Measurements from ENCODE around the gene KCTD11. TPM values are rescaled to one million over a fixed set of nuclear protein-coding genes. Genes with fewer than 3 reads are reported as not detected.
"Not testable (repeated sequence)": the region's sequence is repeated elsewhere in the genome, so short reads cannot be mapped to it uniquely, and the experiment has no call there.

The KCTD11 gene
- total and polyA plus RNA-seq, 2 experiments from 2014 or later = 16.2 to 27.2 TPM

GRCh38 chr17:7334938-7335538 is 16.9 kb upstream of the KCTD11 start:
- Histone ChIP-seq H3K79me2 (ENCODE audit: insufficient read depth) (no peaks in the 10 kb centered on the region), H3K9me2 (ENCODE audit: insufficient read depth) (no peaks in the 10 kb centered on the region), H3K4me2 (ENCODE audit: unreplicated experiment) (no peak overlapping the region), H4K20me1 (ENCODE audit: insufficient read depth) (no peaks in the 10 kb centered on the region), H3K4me3 (no peak overlapping the region), H2AFZ (no peak overlapping the region), H3F3A (ENCODE audit: insufficient read depth) (no peaks in the 10 kb centered on the region), H3K27ac (no peak overlapping the region), H3K4me1 (ENCODE audit: insufficient read depth) (no peaks in the 10 kb centered on the region), H3K9me3 (ENCODE audit: low read depth) (no peaks in the 10 kb centered on the region), H3K9ac (no peak overlapping the region), H3K27me3 (replicated peaks; ENCODE audit: insufficient read depth) (no peaks in the 10 kb centered on the region), H3K36me3 (ENCODE audit: low read depth) (no peaks in the 10 kb centered on the region)
- in situ Hi-C loops (cut with MboI) = no loop called here
- WGBS, 2 experiments (ENCODE audit: low coverage in 1 of 2, low lambda C conversion rate in 2 of 2, missing lambda C conversion rate in 2 of 2) = 67 to 75% methylated on average over 3 of the region's 3 CpGs
- TF ChIP-seq EZH2 (IDR thresholded peaks at IDR 0.05; ENCODE audit: insufficient read depth, poor library complexity, severe bottlenecking) (no peak), EZH2phosphoT487 (IDR thresholded peaks at IDR 0.05; ENCODE audit: insufficient read depth, low read depth) (no peak)
- no peak for DNase-seq

DNA sequence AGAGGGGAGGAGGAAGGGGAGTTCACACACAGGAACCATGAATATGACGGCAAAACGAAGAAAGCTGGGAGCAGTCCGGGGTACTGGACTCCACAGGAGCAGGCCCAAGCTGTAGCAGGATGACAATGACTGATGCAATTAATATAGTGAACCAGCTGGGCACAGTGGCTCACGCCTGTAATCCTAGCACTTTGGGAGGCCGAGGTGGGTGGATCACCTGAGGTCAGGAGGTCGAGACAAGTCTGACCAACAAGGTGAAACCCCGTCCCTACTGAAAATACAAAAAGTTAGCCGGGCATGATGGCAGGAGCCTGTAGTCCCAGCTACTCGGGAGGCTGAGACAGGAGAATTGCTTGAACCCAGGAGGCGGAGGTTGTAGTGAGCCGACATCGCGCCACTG is 16.2 kb upstream of the KCTD11 start:
- H3K9me2 ChIP-seq (ENCODE audit: insufficient read depth); H3K4me1 ChIP-seq (ENCODE audit: insufficient read depth); H3K27me3 ChIP-seq (replicated peaks; ENCODE audit: insufficient read depth); H3K9me3 ChIP-seq (ENCODE audit: low read depth); H2AFZ ChIP-seq; H3F3A ChIP-seq (ENCODE audit: insufficient read depth); H3K9ac ChIP-seq; H3K4me3 ChIP-seq; H4K20me1 ChIP-seq (ENCODE audit: insufficient read depth); DNase-seq; H3K4me2 ChIP-seq (ENCODE audit: unreplicated experiment); H3K79me2 ChIP-seq (ENCODE audit: insufficient read depth); in situ Hi-C loops (cut with MboI); H3K27ac ChIP-seq; H3K36me3 ChIP-seq (ENCODE audit: low read depth): not testable (repeated sequence)
- WGBS, 2 experiments (ENCODE audit: low coverage in 1 of 2, low lambda C conversion rate in 2 of 2, missing lambda C conversion rate in 2 of 2) = 74 to 79% methylated on average over 12 to 13 of the region's 13 CpGs

DNA sequence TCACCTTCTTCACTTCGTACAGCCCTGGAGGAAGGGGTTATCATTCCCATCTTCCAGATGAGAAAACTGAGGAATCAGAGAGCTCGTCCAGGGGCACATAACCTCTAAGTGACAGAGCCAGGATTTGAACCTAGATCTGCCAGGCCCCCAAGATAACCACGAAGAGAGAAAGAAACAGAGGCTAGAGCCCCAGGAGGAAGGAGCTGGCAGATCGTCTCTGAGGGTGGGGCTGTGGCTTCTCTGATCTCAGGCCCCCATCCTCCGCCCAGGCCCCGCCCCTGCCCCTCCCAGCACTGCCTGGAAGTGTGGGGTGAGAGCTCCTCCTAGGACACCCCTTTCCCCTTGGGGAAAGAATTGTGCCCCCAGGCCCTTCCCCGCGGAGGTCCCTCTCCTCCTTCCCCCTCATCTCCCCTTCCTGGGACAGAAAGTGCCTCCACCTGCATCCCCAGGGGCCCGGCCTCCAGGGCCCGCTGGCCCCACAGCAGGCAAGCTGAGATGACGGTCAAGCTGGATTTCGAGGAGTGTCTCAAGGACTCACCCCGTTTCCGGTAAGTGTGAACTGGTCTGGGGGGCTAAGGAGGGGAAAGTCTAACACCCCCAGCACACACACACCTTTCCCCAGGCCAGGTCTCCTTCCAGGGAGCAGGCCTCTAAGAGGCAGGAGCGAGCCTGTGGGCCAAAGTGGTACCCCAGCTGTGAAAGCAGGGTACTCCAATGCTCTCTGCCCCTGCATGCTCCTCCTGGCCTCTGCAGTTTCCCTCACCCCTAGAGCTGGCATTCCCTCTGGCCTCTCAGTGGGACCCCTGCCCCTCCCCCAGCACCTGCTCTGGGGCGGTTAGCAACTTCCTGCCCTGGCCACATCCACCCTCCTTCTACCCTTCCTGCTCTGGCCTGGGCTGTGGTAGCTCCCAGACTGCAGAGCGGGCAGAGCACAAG is 15.5 kb upstream of the KCTD11 start, which contains the start of gene ACAP1:
ACAP1 (plus strand) TSS at position 290 of the 936 bp plus-strand sequence; CDS start at position 496, 206 bp downstream.
- TF ChIP-seq EZH2phosphoT487 (IDR thresholded peaks at IDR 0.05; ENCODE audit: insufficient read depth, low read depth) (no peak), EZH2 (IDR thresholded peaks at IDR 0.05; ENCODE audit: insufficient read depth, poor library complexity, severe bottlenecking) (no peak)
- H3K9me3 ChIP-seq (ENCODE audit: low read depth) = no peaks in the 10 kb centered on the region
- no peak within 1 kb of the TSS for H3K4me2 ChIP-seq (ENCODE audit: unreplicated experiment)
- no peaks in the 10 kb centered on the region for H3K4me1 ChIP-seq (ENCODE audit: insufficient read depth)
- H3K27me3 ChIP-seq (replicated peaks; ENCODE audit: insufficient read depth) = 0 out of 2 replicates have a peak, but pooled peaks cover 3% of the 10 kb centered on the region
- DNase-seq = no peak
- H3F3A ChIP-seq (ENCODE audit: insufficient read depth) = no peaks in the 10 kb centered on the region
- no peak within 1 kb of the TSS for H3K4me3 ChIP-seq
- no peaks in the 10 kb centered on the region for H3K9me2 ChIP-seq (ENCODE audit: insufficient read depth)
- H2AFZ ChIP-seq = no peak within 1 kb of the TSS
- H4K20me1 ChIP-seq (ENCODE audit: insufficient read depth) = no peaks in the 10 kb centered on the region
- no peak within 1 kb of the TSS for H3K27ac ChIP-seq
- 19 to 28% methylated on average over 12 to 17 of the region's 17 CpGs for WGBS, 2 experiments (ENCODE audit: low coverage in 1 of 2, low lambda C conversion rate in 2 of 2, missing lambda C conversion rate in 2 of 2)
- no peak within 1 kb of the TSS for H3K9ac ChIP-seq
- H3K79me2 ChIP-seq (ENCODE audit: insufficient read depth) = no peaks in the 10 kb centered on the region
- in situ Hi-C loops (cut with MboI) = no loop called here
- no peaks in the 10 kb centered on the region for H3K36me3 ChIP-seq (ENCODE audit: low read depth)

DNA sequence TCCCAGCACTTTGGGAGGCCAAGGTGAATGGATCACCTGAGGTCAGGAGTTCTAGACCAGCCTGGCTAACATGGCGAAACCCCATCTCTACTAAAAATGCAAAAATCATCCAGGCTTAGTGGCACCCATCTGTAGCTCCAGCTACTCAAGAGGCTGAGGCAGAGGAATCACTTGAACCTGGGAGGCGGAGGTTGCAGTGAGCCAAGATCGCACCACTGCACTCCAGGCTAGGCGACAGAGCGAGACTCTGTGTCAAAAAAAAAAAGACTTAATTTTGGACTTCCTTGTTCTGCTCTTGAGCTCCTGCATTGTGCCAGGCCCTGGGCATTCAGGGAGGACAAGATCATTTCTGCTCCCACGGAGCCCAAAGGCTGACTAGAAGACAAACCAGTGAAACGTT is 14.4 kb upstream of the KCTD11 start:
- H3K9me2 ChIP-seq (ENCODE audit: insufficient read depth); H3K27me3 ChIP-seq (replicated peaks; ENCODE audit: insufficient read depth); H3K4me3 ChIP-seq; H4K20me1 ChIP-seq (ENCODE audit: insufficient read depth); H3F3A ChIP-seq (ENCODE audit: insufficient read depth); H3K4me2 ChIP-seq (ENCODE audit: unreplicated experiment); H3K4me1 ChIP-seq (ENCODE audit: insufficient read depth); in situ Hi-C loops (cut with MboI); H3K9ac ChIP-seq; H3K27ac ChIP-seq; H3K79me2 ChIP-seq (ENCODE audit: insufficient read depth); H3K36me3 ChIP-seq (ENCODE audit: low read depth); H2AFZ ChIP-seq; H3K9me3 ChIP-seq (ENCODE audit: low read depth); DNase-seq: not testable (repeated sequence)
- 68 to 69% methylated on average over 7 of the region's 7 CpGs for WGBS, 2 experiments (ENCODE audit: low coverage in 1 of 2, low lambda C conversion rate in 2 of 2, missing lambda C conversion rate in 2 of 2)
